ENCODE data around the gene RYR3. TPM values are rescaled to one million over a fixed set of nuclear protein-coding genes. Genes with fewer than 3 reads are reported as not detected.

Gene RYR3
- total RNA-seq, 4 donors from 2014 or later = 0.18 to 3.3 (median 2.3) TPM

DNA sequence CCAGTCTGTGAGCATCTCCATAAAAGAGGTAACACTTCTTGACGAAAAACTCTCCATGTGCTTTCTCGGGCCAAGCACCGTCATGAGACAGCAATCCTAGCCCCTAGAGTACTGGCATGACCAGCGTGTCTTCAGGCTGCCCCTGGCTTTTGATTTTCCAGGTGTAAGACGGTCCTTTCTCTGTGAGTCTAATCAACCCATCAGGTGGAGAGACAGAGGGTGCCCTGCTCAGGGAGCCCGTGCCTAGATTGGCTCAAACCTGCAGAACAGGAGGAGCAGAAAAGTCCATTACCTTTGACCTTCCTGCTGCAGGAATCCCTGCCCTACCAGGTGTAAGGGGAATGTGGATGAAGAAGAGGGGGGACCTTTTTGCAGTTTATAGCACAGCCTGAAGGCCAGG, 548.1 kb downstream of the RYR3 start:
- Histone ChIP-seq H3K27me3 (no peaks in the 10 kb centered on the region), H3K4me3 (no peak overlapping the region), H3K36me3 (no peaks in the 10 kb centered on the region), H3K4me1 (no peaks in the 10 kb centered on the region), H3K27ac (no peak overlapping the region), H3K9me3 (no peaks in the 10 kb centered on the region)
- TF ChIP-seq, protein P1, sequence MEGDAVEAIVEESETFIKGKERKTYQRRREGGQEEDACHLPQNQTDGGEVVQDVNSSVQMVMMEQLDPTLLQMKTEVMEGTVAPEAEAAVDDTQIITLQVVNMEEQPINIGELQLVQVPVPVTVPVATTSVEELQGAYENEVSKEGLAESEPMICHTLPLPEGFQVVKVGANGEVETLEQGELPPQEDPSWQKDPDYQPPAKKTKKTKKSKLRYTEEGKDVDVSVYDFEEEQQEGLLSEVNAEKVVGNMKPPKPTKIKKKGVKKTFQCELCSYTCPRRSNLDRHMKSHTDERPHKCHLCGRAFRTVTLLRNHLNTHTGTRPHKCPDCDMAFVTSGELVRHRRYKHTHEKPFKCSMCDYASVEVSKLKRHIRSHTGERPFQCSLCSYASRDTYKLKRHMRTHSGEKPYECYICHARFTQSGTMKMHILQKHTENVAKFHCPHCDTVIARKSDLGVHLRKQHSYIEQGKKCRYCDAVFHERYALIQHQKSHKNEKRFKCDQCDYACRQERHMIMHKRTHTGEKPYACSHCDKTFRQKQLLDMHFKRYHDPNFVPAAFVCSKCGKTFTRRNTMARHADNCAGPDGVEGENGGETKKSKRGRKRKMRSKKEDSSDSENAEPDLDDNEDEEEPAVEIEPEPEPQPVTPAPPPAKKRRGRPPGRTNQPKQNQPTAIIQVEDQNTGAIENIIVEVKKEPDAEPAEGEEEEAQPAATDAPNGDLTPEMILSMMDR (IDR thresholded peaks at IDR 0.05) = no peak
- no peak for TF ChIP-seq POLR2A (IDR thresholded peaks at IDR 0.05)
- DNase-seq = no peak

DNA sequence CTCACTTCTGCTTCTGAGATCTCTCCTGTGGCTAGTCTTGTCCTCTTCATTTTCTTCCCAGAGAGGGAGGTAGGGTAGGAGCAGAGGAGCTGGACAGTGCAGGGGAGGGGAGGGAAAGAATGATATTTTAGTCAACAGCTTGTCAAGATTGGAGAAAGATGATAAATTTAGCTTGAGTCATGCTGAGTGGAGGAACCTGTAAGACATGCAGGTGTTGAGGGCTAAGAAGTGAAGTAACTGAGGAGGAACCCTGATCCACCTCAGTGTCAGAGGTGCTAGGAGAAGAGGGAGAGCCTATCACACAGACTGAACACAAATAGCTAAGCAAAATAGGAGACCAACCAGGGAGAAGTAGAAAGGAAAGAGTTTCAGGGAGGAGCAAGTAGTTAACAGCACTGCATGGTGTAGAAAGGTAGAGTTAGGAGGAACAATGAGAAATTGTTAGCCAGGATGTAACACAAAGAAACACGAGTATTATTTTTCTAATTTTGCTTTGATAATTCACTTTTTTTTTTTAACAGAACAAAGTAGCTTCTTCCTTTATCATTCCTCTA, 549.3 kb downstream of the RYR3 start:
- Histone ChIP-seq H3K9me3 (no peaks in the 10 kb centered on the region), H3K27me3 (no peaks in the 10 kb centered on the region), H3K27ac (no peak overlapping the region), H3K4me1 (no peaks in the 10 kb centered on the region), H3K4me3 (no peak overlapping the region), H3K36me3 (no peaks in the 10 kb centered on the region)
- TF ChIP-seq POLR2A (IDR thresholded peaks at IDR 0.05) = no peak
- TF ChIP-seq, protein P1 (IDR thresholded peaks at IDR 0.05) = no peak
- DNase-seq = no peak

DNA sequence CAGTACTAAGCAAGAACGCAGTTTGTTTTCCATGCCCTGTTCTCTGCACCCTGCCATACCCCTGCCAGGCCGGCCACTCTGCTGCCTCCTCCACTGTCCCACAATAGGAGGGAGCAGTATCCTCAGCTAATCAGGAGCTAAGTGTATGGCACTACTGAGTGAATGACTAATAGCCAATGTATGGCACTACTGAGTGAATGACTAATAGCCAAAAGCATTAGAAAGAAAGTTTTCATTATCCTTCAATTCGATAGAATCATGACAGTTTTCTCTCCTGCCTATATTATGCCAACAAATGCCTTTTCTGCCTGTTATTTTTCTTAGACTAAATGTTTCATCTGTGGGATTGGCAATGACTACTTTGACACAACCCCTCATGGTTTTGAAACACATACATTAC, 550.0 kb downstream of the RYR3 start:
- Histone ChIP-seq H3K27me3 (no peaks in the 10 kb centered on the region), H3K4me3 (no peak overlapping the region), H3K36me3 (no peaks in the 10 kb centered on the region), H3K9me3 (no peaks in the 10 kb centered on the region), H3K4me1 (no peaks in the 10 kb centered on the region), H3K27ac (no peak overlapping the region)
- DNase-seq = no peak
- TF ChIP-seq POLR2A (IDR thresholded peaks at IDR 0.05) = no peak
- TF ChIP-seq, protein P1 (IDR thresholded peaks at IDR 0.05) = no peak

DNA sequence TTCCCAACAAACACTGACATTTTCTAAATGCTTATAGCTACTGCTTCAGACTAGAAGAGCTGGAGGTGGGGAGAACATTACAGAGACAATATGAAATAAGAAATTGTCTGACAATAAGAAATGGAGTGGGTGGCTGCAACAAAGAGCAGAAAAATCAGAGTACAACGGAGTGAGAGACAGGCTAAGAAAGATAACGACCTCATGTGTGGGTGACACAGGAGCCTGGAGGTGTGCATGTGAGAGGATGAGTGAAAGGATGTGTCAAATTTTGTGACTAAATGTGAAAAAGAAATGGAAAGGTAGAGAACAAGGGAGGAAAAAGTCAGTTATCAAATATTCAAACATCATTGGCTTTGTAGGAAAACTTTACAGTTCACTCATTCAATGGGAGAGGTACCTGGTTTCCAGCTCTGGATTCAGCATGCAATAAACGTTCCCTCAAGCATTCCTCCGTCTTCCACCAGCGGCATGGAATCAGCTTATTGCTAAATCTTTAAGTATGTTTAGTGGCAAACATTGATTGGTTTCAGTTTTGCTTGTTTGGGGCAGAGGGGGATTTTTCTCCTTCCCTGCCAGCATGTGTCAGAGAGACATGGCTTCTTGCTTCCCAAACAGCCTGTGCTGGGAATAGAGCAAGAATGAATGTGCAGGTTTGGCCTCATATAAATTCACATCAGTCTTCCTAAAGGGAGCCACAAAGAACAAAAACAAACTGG, 553.8 kb downstream of the RYR3 start:
- H3K4me3 ChIP-seq = no peak overlapping the region
- H3K27ac ChIP-seq = no peak overlapping the region
- DNase-seq = no peak
- no peaks in the 10 kb centered on the region for H3K36me3 ChIP-seq
- H3K27me3 ChIP-seq = no peaks in the 10 kb centered on the region
- no peaks in the 10 kb centered on the region for H3K4me1 ChIP-seq
- no peak for TF ChIP-seq POLR2A (IDR thresholded peaks at IDR 0.05)
- TF ChIP-seq, protein P1 (IDR thresholded peaks at IDR 0.05) = no peak
- H3K9me3 ChIP-seq = no peaks in the 10 kb centered on the region

GRCh38 chr15:33865416-33865815, 554.6 kb downstream of the RYR3 start:
- Histone ChIP-seq H3K4me3 (no peak overlapping the region), H3K4me1 (no peaks in the 10 kb centered on the region), H3K36me3 (no peaks in the 10 kb centered on the region), H3K9me3 (no peaks in the 10 kb centered on the region), H3K27ac (no peak overlapping the region), H3K27me3 (no peaks in the 10 kb centered on the region)
- TF ChIP-seq, protein P1 (IDR thresholded peaks at IDR 0.05) = no peak
- no peak for TF ChIP-seq POLR2A (IDR thresholded peaks at IDR 0.05)
- no peak for DNase-seq
